GM19328 (cell line): Measurements from ENCODE around the gene ARHGDIG.
A peak's percentile ranks its signal among the peaks of the same experiment; 100 is the strongest.
"Not testable (repeated sequence)": the region's sequence is repeated elsewhere in the genome, so short reads cannot be mapped to it uniquely, and the experiment has no call there.

ENCODE experiments used
- ATAC-seq: cut with Tn5 transposase; IDR thresholded peaks from one replicate; pipeline ENCODE4 v1.9.1; 2021; ENCODE audit warnings: mild to moderate bottlenecking, moderate library complexity; ENCODE audit not compliant: unreplicated experiment

The ARHGDIG gene

DNA sequence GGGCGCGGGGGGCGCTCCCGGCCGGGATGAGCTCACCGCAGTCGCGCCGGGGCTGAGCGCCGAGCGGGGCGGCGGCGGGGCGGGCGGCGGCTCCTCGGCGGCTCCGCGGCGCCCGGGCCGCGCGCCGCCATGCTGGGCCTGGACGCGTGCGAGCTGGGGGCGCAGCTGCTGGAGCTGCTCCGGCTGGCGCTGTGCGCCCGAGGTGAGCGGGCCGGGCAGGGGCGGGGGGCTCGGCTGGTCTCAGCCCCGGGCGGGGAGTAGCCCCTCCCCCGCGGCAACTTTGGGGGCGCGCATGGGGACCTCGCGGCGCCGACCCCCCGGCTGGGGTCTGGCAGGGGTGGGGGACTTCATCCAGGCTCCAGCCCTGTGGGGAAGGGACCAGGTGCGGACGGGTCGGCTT, at the start of gene ARHGDIG:
Gene ARHGDIG, plus strand, starts transcription at position 40 of the 400 bp plus-strand sequence. Its CDS starts 90 bp downstream, at position 130.
- no peak for ATAC-seq

DNA sequence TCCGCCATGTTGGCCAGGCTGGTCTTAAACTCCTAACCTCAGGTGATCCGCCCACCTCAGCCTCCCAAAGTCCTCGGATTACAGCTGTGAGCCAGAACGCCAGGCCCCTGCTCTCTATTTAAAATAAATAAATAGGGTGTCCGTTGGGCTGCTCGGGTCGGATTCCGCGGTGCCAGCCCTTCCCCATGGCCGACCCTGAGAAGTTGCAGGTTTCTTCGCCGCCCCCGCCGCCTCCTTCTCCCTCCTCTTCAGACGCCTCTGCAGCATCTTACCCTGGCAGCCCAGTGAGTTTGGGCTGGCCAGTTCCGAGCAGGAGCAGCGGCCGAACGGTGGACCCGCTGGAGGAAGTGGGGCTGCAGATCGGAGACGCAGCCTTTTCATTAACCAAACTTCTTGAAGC, 49.4 kb upstream of the ARHGDIG start:
- no peak for ATAC-seq

DNA sequence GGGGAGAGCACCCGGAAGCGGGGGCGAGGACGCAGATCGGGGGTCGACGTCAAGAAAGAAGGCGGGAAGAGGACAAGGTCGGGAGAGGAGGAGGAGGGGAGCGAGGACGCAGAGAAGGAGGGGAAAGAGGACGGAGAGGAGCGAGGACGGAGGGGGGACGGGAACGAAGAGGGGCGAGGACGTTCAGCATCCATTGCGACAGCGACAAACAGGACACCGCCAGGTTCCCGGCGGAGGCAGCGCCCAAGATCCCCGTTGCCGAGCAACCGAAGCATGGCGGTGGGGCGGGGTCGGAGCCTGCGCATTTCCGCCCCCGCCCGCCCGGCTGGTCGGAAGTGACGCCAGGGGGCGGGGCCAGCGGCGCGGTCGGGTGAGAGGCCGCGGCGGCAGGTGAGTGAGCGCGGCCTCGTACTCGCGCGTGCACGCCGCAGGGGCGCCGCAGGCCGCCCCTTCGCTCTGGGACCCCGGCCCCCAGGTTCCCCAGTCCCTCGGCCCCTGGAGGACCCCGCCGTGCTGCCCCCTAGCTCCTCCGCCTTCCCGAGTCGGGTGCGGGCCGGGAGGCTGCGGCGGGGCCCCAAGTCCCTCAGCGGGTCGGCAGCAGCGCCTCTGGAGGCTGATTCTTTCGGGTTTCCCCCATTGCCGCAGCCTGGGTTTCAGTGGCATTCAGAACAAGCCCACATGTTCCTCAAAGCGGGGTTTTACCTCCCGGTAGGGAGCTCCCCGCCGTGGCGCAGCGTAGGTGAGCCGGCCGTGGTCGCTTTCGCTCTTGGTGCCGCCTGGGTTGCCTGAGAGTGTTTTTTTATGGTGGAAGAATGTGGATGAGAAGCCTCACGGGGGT, 45.7 kb upstream of the ARHGDIG start, which contains the start of gene FAM234A:
Gene FAM234A, plus strand, starts transcription at position 354 of the 838 bp plus-strand sequence. CDS start 19,593 bp downstream, outside the sequence.
- ATAC-seq, result peak; percentile 80

DNA sequence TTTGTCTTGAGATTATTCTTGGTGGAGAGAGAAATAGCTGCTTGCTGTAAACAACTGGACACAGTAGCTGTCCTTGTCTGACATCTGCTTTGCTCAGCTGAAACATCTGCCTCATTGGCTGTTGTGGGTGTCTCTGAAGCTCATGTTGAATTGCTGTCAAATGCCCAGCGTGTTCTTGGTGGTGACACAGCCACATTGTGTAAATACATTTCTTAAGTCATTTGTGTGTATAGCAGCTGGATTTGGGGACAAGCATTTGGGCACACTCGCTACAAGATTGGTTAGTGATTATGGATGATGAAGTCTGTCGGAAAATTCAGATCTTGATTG, 40.5 kb upstream of the ARHGDIG start:
- ATAC-seq, result no peak

DNA sequence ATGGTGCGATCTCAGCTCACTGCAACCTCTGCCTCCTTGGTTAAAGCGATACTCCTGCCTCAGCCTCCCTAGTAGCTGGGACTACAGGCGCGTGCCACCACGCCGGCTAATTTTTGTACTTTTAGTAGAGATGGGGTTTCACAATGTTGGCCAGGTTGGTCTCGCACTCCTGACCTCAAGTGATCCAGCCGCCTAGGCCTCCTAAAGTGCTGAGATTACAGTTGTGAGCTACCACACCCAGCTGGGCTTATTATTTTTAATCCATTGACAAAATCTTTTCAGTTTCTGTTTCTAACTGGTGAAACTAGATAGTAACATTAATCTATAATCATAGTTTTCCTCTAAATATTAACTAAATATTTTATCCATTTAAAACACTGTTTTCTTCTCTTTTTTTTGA, 39.8 kb upstream of the ARHGDIG start:
- ATAC-seq, result no peak

DNA sequence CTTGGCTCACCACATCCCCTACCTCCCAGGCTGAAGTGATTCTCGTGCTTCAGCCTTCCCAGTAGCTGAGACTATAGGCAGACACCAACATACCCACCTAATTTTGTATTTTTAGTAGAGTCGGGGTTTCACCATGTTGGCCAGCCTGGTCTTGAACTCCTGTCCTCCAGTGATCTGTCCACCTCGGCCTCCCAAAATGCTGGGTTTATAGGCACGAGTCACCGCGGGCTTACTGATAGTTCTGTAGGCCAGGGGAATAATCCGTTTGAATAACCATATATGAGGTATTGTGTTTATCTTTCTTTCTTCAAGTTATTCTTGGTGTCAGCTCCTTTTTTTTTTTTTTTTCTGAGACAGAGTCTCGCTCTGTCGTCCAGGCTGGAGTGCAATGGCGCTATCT, 38.1 kb upstream of the ARHGDIG start:
- ATAC-seq, result no peak

DNA sequence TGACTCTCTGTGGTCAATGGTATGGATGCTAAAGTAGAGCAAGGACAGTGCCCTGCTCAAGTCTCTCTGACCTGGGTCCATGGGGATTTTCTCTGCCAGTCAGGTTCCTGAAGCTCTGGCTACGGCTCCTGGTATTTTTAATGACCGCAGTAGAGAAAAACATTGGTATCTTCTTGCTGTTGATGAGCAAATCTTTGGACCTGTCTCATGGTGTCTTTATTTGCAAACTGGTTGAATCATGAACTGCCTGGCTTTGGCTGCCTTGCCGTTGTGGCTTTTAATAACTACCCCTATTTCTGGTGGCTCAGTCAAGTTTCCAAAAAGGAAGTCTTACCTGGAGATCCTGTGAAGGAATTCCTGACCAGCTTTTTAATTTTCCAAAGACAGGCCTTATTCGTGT, 37.0 kb upstream of the ARHGDIG start:
- no peak for ATAC-seq

DNA sequence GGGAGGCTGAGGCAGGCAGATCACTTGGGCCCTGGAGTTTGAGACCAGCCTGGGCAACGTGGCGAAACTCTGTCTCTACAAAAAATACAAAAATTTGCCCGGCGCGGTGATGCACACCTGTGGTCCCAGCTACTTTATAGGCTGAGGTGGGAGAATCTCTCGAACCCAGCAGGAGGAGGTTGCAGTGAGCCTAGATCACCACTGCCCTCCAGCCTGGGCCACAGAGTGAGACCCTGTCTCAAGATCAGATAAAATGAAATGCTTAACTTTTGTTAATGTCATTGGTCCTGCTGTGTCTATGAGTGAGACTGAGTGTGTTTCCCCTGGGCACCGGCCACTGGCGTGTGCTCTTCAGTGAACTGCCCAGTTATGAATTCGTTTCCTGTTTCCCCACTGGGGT, 35.3 kb upstream of the ARHGDIG start:
- no peak for ATAC-seq

DNA sequence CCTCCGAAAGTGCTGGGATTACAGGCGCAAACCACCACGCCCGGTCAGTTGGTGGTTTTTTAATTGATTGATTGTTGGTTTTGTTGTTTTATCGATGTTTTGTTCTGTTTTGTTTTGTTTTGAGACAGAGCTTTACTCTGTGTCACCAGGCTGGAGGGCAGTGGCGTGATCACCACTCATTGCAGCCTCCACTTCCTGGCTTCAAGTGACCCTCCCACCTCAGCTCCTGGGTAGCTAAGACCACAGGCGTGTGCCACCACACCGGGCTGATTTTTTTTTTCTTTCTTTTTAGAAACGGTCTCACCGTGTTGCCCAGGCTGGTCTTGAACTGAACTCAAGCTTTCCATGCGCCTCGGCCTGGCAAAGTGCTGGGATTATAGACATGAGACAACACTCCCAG, 33.4 kb upstream of the ARHGDIG start:
- ATAC-seq, result no peak

DNA sequence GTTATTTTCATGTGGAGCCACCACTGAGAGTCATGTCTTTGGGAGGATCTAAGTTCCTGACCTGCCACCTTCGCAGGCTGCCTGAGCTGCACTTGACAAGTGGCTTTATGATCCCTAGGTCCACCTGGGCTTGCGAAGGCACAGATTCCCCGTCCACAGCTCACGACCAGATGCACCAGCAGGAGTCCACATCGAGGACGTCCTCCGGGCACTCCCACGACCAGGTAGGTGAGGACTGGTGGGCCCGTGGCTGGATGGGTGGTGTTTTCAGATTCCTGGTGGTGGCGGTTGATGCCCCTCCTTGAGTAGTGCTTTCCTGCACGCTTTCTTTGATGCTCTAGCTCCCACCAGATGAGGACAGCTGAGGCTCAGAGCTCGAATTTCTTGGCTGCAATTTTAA, 31.0 kb upstream of the ARHGDIG start:
- no peak for ATAC-seq

DNA sequence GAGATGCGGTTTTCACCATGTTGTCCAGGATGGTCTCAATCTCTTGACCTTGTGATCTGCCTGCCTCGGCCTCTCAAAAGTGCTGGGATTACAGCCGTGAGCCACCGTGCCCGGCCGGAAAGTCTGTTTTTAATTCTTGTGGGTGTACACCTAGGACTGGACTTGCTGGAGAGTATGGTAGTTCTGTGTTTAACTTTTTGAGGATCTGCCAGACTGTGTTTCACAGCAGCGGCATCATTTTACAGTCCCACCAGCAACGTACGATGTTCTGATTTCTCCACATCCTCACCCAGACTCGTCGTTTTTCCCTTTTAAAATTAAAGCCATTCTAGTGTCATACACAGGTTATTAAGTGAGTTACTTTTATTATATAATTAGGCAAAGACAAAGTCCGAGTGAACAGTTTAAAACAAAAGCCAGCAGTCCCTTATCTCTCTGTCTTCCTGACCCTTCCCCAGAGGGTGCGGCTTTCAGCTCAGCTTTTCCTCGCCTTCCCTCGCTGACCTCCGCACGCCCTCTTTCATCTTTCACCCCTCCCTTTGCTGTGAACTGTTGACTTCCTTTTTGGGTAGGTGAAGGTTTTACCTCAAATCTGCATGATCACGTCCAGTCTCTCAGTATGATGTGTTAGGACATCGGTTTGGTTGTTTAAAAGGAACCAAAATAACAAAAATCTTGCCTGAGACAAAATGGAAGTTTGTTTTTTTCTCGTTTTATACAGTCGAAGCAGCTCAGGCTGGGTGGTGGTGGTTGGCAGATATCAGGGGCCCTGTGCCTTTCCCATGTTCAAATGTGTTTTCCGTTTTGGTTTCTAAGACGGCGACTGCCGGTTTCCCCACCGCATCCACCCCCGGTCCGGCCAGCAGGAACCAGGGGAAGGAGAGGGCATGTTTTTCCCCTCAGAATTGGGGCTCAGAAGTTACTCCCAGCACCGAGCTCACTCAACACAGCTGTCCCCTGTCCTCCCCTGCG, 27.7 kb upstream of the ARHGDIG start:
- no peak for ATAC-seq

DNA sequence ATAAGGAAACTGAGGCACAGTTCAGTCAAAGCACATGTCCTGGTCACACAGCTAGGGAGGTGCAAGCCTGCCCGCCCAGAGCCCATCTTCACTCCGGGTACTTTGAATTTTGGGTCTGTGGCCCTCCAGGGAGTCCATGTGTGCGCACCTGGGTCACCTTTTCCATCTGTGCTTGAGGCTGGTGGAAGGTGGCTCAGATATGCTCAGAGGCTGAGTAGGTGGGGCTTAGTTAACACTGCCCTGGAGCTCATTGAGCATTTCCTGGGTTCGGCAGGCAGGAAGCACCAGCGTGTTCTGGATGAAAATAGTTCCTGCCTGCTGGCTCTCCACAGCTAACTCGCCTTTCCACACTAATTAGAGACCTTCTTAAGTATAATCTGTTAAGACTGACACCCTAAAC, 26.6 kb upstream of the ARHGDIG start:
- ATAC-seq, result no peak

DNA sequence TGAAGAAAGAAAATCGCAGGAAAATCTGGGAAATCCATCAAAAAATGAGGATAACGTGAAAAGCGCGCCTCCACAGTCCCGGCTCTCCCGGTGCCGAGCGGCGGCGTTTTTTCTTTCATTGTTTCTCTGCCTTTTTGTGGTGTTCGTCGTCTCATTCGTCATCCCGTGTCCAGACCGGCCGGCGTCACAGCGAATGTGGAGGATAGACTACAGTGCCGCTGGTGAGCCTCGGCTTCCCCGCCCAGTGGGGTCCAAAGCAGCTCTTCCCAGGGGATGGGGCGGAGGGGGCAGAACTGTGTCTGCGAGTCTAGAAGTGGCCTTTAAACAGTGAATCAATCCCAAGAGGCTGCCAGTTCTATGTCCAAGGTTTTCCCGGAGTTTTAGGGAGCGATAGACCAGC, 25.9 kb upstream of the ARHGDIG start:
- ATAC-seq, result no peak

DNA sequence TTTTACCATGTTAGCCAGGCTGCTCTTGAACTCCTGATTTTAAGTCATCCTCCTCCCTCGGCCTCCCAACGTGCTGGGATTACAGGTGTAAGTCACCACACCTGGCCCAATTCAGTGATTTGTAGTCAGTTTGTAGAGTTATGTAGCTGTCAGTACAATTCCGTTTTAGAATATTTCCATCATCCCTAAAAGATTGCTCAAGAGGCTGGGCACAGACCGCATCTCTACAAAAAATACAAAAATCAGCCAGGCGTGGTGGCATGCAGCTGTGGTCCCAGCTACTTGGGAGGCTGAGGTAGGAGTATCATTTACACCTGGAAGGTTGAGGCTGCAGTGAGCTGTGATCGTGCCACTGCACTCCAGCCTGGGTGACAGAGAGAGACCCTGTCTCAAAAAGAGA, 25.2 kb upstream of the ARHGDIG start:
- no peak for ATAC-seq

DNA sequence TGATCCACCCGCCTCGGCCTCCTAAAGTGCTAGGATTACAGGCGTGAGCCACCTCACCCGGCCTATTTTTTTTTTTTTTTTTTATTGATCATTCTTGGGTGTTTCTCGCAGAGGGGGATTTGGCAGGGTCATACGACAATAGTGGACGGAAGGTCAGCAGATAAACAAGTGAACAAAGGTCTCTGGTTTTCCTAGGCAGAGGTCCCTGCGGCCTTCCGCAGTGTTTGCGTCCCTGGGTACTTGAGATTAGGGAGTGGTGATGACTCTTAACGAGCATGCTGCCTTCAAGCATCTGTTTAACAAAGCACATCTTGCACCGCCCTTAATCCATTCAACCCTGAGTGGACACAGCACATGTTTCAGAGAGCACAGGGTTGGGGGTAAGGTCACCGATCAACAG, 22.3 kb upstream of the ARHGDIG start:
- not testable (repeated sequence) for ATAC-seq

DNA sequence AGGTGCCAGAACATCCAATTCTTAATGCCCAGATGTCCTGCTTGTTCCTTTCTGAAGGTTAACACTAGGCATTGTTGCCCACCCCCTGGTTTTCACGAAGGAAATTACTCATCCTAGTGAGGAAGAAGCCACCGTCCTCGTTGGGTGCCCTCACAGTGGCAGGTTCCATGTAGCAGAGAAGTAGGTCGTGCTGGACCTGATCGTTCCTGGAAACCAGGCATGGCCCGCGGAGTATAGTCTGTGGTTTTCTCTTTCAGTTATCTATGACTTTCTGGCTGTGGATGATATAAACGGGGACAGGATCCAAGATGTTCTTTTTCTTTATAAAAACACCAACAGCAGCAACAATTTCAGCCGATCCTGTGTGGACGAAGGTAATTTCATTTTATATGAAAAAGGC, 21.2 kb upstream of the ARHGDIG start:
- ATAC-seq, result no peak

DNA sequence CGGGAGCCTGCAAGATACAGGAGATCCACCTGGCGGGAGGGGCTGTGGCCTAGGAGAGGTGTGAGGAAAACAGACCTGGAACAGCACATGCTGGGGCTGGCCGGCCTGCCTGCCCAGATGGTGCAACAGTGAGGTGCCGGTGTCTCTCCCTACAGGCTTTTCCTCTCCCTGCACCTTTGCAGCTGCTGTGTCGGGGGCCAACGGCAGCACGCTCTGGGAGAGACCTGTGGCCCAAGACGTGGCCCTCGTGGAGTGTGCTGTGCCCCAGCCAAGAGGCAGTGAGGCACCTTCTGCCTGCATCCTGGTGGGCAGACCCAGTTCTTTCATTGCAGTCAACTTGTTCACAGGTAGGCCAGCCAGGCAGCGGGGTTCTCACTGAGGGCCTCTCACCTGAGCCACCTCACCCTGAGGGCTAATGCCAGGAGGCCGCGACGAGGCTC, 20.6 kb upstream of the ARHGDIG start:
- no peak for ATAC-seq

DNA sequence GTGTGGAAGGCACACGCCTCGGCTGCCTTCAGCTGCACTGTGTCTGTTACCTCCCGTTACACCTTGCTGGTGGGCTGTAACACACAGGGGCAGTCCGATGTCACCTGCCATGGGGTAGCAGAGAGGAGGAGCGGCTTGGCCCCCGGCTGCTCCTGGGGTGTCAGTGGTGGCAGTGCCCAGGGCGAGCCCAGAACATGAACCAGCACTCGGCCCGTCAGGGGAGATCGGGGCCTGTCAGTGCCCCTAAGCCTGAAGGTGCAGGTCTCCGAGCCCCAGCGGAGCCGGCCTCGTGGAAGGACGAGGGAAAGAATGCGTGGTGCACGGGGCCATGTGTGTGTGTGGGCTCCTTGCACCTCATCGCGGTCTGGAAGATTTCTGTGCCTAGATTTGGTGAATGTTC, 20.1 kb upstream of the ARHGDIG start:
- ATAC-seq, result no peak

DNA sequence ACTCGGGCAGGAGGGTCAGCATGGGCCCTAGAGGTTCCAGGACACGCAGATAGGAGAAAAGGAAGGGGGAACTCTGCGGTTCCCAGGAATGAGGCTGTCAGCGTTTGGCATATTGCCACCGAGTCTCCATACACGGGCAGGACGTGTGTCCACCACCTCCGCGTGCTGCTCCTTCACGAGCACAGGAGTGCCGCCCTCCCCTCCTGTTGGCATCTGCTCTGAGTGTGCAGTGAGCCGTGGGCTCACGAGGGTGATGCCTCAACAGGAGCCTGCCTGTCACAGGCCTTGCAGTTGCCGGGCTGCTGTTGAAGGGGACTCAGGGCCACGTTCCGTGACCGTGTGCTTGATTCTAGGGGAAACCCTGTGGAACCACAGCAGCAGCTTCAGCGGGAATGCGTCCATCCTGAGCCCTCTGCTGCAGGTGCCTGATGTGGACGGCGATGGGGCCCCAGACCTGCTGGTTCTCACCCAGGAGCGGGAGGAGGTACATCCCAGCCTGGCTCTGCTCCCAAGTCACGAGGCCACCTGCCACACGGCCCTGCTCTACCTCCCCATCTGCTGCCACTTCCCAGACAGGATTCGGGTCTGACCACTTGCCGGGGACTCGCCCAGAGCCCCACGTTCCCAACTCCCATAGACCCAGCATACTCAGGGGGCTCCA, 19.2 kb upstream of the ARHGDIG start:
- ATAC-seq, result no peak

DNA sequence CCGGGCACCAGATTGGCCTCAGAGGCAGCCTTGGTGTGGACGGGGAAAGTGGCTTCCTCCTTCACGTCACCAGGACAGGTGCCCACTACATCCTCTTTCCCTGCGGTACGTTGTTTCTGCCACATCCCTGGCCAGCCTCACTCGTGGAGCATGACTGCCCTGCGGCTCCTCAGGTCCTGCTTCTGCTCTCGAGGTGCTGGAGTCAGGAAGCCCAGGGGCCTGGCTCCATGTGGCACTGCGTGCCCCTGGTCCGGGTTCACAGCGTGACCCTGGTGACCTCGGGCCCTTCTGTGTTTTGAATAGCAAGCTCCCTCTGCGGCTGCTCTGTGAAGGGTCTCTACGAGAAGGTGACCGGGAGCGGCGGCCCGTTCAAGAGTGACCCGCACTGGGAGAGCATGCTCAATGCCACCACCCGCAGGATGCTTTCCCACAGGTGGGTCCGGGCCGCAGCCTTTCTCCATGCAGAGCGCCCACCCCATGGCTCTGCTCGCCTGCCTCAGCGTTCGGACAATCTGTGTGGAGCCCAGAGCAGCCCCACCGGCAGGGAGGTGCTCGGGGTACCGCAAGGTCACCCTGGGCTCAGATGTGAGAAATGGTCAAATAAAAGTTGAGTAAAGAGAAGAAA, 18.2 kb upstream of the ARHGDIG start:
- ATAC-seq, result no peak
